Measurements from ENCODE around the gene LRRC25. TPM values are rescaled to one million over a fixed set of nuclear protein-coding genes. Genes with fewer than 3 reads are reported as not detected.
"Not testable (repeated sequence)": the region's sequence is repeated elsewhere in the genome, so short reads cannot be mapped to it uniquely, and the experiment has no call there.

The LRRC25 gene
- total RNA-seq, 1 donor from 2014 or later: not detected

DNA sequence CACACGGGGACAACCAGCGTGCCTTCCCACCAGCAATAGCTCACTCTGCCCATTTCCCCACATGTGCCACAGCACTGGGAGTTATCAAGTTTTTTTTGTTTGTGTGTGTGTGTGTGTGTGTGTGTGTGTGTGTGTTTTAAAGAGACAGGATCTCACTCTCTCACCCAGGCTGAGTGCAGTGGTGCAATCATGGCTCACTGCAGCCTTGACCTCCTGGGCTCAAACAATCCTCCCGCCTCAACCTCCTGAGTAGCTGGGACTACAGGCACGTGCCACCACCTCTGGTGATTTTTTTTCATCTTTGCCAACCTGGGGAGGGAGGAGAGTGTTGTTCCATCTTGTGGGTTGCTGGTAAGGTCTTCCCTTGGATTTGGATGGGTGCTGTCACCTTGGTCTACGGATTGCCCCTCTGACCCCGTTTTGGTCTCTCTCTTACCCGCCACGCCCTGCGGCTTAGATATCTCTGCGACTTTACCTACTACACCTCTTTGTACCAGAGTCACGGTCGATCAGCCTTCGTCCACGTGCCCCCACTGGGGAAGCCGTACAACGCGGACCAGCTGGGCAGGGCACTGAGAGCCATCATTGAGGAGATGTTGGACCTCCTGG is 34.4 kb downstream of the LRRC25 start:
- no peak for DNase-seq (ENCODE audit: low read depth, low spot score)
- TF ChIP-seq, protein P1, sequence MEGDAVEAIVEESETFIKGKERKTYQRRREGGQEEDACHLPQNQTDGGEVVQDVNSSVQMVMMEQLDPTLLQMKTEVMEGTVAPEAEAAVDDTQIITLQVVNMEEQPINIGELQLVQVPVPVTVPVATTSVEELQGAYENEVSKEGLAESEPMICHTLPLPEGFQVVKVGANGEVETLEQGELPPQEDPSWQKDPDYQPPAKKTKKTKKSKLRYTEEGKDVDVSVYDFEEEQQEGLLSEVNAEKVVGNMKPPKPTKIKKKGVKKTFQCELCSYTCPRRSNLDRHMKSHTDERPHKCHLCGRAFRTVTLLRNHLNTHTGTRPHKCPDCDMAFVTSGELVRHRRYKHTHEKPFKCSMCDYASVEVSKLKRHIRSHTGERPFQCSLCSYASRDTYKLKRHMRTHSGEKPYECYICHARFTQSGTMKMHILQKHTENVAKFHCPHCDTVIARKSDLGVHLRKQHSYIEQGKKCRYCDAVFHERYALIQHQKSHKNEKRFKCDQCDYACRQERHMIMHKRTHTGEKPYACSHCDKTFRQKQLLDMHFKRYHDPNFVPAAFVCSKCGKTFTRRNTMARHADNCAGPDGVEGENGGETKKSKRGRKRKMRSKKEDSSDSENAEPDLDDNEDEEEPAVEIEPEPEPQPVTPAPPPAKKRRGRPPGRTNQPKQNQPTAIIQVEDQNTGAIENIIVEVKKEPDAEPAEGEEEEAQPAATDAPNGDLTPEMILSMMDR (conservative IDR thresholded peaks at IDR 0.05): no peak
- H3K4me1 Mint-ChIP-seq: peaks cover 14% of the 10 kb centered on the region
- peaks cover 4% of the 10 kb centered on the region for H3K27me3 Mint-ChIP-seq (ENCODE audit: low read depth)
- H3K36me3 Mint-ChIP-seq (ENCODE audit: low read depth): no peaks in the 10 kb centered on the region
- H3K4me3 Mint-ChIP-seq: no peak overlapping the region
- no peaks in the 10 kb centered on the region for H3K9me3 Mint-ChIP-seq
- no peak overlapping the region for H3K27ac Mint-ChIP-seq (ENCODE audit: unreplicated experiment)

DNA sequence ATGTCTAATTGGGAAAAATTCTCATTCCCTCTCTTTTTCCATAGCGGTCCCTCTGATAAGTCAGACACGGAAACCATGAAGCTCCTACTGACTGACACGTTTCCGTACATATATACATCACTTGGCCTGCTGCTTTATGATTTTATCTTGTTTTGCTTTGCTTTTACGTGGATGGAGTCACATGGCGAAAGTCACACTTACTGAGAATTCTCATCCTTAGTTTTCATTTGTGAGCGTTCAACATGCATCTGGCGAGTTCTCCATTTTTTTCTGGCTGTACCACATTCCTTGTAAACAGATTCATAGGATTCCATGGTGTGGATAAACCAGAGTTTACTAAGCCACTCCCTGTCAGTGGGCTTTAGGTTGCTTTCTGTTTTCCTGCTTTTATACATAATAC is 35.8 kb downstream of the LRRC25 start:
- no peak overlapping the region for H3K4me3 Mint-ChIP-seq
- no peak for DNase-seq (ENCODE audit: low read depth, low spot score)
- peaks cover 4% of the 10 kb centered on the region for H3K27me3 Mint-ChIP-seq (ENCODE audit: low read depth)
- H3K4me1 Mint-ChIP-seq: peaks cover 14% of the 10 kb centered on the region
- H3K27ac Mint-ChIP-seq (ENCODE audit: unreplicated experiment): no peak overlapping the region
- TF ChIP-seq, protein P1 (conservative IDR thresholded peaks at IDR 0.05): no peak
- no peaks in the 10 kb centered on the region for H3K9me3 Mint-ChIP-seq
- peaks cover 4% of the 10 kb centered on the region for H3K36me3 Mint-ChIP-seq (ENCODE audit: low read depth)

DNA sequence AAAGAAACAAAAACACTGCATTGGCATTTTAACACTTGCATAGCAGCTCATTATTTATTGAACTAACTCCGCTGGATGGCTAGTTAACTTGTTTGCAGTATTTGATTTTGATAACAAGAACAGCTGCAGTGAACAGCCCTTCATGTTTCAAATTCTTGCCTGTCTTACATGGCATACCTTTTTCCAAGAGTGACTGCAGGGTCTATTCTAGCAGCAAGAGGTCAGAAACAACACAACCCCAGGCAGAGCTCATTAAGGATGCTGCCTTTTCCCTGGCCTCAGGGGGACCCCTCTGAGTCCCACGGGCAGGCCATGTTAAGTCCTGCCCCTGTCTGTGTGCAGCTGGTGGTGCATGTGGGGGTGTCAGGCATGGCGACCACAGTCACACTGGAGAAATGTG is 40.4 kb downstream of the LRRC25 start:
- no peak overlapping the region for H3K27ac Mint-ChIP-seq (ENCODE audit: unreplicated experiment)
- TF ChIP-seq, protein P1 (conservative IDR thresholded peaks at IDR 0.05): no peak
- no peaks in the 10 kb centered on the region for H3K4me1 Mint-ChIP-seq
- DNase-seq (ENCODE audit: low read depth, low spot score): no peak
- no peaks in the 10 kb centered on the region for H3K9me3 Mint-ChIP-seq
- peaks cover 4% of the 10 kb centered on the region for H3K36me3 Mint-ChIP-seq (ENCODE audit: low read depth)
- H3K4me3 Mint-ChIP-seq: no peak overlapping the region
- peaks cover 2% of the 10 kb centered on the region for H3K27me3 Mint-ChIP-seq (ENCODE audit: low read depth)

DNA sequence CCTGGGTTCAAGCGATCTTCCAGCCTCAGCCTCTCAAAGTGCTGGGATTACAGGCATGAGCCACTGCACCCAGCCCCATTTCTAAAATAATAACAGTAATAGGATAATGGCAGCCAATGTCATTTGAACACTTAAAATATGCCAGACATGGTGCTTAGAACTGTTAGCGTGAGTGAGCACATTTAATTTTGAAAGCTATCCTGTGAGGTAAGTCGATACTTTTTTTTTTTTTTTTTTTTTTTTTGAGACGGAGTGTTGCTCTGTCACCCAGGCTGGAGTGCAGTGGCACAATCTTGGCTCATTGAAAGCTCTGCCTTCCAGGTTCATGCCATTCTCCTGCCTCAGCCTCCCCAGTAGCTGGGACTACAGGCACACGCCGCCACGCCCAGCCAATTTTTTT is 42.7 kb downstream of the LRRC25 start:
- H3K9me3 Mint-ChIP-seq; H3K4me3 Mint-ChIP-seq; H3K27ac Mint-ChIP-seq (ENCODE audit: unreplicated experiment); DNase-seq (ENCODE audit: low read depth, low spot score); H3K4me1 Mint-ChIP-seq; H3K36me3 Mint-ChIP-seq (ENCODE audit: low read depth): not testable (repeated sequence)
- H3K27me3 Mint-ChIP-seq (ENCODE audit: low read depth): peaks cover 10% of the 10 kb centered on the region

DNA sequence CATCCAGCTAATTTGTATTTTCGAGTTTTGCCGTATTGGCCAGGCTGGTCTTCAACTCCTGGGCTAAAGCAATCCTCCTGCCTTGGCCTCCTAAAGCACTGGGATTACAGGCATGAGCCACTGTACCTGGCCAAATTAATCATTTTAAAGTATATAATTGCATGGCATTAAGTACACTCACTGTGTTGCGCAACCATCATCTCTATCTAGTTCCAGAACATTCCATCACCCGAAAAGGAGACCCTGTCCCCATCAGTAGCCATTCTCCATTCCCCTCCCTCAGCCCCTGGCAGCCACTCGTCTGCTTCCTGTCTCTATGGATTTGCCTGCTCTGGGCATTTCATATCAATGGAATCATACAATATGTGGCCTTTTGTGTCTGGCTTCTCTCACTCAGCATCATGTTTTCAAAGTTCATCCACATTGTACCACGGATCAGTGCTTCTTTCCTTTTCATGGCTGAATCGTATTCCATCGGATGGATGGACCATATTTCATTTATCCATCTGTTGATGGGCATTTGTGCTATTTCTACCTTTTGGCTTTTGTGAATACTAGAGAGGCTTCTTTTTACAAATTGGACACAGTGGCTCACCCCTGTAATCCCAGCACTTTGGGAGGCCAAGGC is 43.9 kb downstream of the LRRC25 start:
- Mint-ChIP-seq H3K9me3 (no peaks in the 10 kb centered on the region), H3K27me3 (ENCODE audit: low read depth) (peaks cover 23% of the 10 kb centered on the region), H3K36me3 (ENCODE audit: low read depth) (peaks cover 4% of the 10 kb centered on the region)

DNA sequence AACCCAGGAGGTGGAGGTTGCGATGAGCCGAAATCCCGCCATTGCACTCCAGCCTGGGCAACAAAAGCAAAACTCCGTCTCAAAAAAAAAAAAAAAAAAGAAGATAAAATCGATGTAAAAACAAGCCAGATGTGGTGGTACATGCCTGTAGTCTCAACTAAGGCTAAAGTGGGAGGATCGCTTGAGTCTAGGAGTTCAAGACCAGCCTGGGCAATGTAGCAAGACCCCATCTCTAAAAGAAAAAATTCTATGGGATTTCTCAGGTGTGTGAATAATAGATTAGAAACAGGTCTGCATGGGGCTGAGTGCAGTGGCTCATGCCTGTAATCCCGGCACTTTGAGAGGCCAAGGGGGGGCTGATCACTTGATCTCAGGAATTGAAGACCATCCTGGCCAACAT is 45.9 kb downstream of the LRRC25 start:
- TF ChIP-seq, protein P1 (conservative IDR thresholded peaks at IDR 0.05): no peak
- peaks cover 7% of the 10 kb centered on the region for H3K4me1 Mint-ChIP-seq
- H3K4me3 Mint-ChIP-seq: no peak overlapping the region
- no peak for DNase-seq (ENCODE audit: low read depth, low spot score)
- no peak overlapping the region for H3K27ac Mint-ChIP-seq (ENCODE audit: unreplicated experiment)
- peaks cover 42% of the 10 kb centered on the region for H3K27me3 Mint-ChIP-seq (ENCODE audit: low read depth)
- no peaks in the 10 kb centered on the region for H3K9me3 Mint-ChIP-seq
- H3K36me3 Mint-ChIP-seq (ENCODE audit: low read depth): no peaks in the 10 kb centered on the region

More for the DNA sequence above, 43.9 kb downstream of the LRRC25 start:
- H3K4me1 Mint-ChIP-seq: peaks cover under 1% of the 10 kb centered on the region
- DNase-seq (ENCODE audit: low read depth, low spot score): no peak
- no peak overlapping the region for H3K4me3 Mint-ChIP-seq
- H3K27ac Mint-ChIP-seq (ENCODE audit: unreplicated experiment): no peak overlapping the region
- TF ChIP-seq, protein P1 (conservative IDR thresholded peaks at IDR 0.05): no peak

Measured in neural crest cell (in vitro differentiated cells).